ENCODE data around the gene CLCN1. TPM values are rescaled to one million over a fixed set of nuclear protein-coding genes. Genes with fewer than 3 reads are reported as not detected.

CLCN1 gene
- total RNA-seq, 1 donor from 2014 or later: not detected

DNA sequence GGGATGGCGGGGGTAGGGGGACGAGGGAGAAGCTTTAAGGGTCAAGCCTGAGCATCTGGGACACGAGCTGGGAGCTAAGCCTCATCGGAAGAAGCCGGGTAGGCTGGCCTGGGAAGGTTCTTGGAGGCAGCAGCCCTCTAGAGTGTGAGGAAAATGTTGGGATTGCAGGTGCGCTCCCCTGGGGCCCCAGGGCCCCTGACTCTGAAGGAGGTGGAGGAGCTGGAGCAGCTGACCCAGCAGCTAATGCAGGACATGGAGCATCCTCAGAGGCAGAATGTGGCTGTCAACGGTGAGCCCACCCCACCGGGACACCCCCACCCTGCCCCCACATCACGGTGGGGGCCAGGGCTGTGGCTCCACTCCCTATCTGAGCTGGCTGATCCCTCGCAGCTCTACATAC is 72.1 kb downstream of the CLCN1 start:
- Histone ChIP-seq H2AFZ (replicated peaks) (no peak overlapping the region), H3K79me2 (ENCODE audit: low read depth) (peaks cover 28% of the 10 kb centered on the region), H3K9me3 (ENCODE audit: low read depth) (no peaks in the 10 kb centered on the region), H3K36me3 (no peaks in the 10 kb centered on the region), H3K9ac (no peak overlapping the region), H4K20me1 (ENCODE audit: low read depth) (peaks cover 52% of the 10 kb centered on the region), H3K27me3 (no peaks in the 10 kb centered on the region), H3K4me2 (no peak overlapping the region), H3K4me3 (no peak overlapping the region), H3K27ac (no peak overlapping the region), H3F3A (ENCODE audit: low read depth) (no peaks in the 10 kb centered on the region), H3K4me1 (no peaks in the 10 kb centered on the region)
- H3K4me1 Mint-ChIP-seq: peaks cover 1% of the 10 kb centered on the region
- H3K4me3 Mint-ChIP-seq: no peak overlapping the region
- H3K36me3 Mint-ChIP-seq: peaks cover 19% of the 10 kb centered on the region
- no peak for DNase-seq (ENCODE audit: low spot score)
- H3K9me3 Mint-ChIP-seq: no peaks in the 10 kb centered on the region
- no peak overlapping the region for H3K27ac Mint-ChIP-seq
- no peaks in the 10 kb centered on the region for H3K27me3 Mint-ChIP-seq (ENCODE audit: insufficient read depth, low read depth)
- TF ChIP-seq EZH2phosphoT487 (IDR thresholded peaks at IDR 0.05) (no peak), EZH2 (IDR thresholded peaks at IDR 0.05) (no peak)
- TF ChIP-seq, protein P1, sequence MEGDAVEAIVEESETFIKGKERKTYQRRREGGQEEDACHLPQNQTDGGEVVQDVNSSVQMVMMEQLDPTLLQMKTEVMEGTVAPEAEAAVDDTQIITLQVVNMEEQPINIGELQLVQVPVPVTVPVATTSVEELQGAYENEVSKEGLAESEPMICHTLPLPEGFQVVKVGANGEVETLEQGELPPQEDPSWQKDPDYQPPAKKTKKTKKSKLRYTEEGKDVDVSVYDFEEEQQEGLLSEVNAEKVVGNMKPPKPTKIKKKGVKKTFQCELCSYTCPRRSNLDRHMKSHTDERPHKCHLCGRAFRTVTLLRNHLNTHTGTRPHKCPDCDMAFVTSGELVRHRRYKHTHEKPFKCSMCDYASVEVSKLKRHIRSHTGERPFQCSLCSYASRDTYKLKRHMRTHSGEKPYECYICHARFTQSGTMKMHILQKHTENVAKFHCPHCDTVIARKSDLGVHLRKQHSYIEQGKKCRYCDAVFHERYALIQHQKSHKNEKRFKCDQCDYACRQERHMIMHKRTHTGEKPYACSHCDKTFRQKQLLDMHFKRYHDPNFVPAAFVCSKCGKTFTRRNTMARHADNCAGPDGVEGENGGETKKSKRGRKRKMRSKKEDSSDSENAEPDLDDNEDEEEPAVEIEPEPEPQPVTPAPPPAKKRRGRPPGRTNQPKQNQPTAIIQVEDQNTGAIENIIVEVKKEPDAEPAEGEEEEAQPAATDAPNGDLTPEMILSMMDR (IDR thresholded peaks at IDR 0.05): no peak

DNA sequence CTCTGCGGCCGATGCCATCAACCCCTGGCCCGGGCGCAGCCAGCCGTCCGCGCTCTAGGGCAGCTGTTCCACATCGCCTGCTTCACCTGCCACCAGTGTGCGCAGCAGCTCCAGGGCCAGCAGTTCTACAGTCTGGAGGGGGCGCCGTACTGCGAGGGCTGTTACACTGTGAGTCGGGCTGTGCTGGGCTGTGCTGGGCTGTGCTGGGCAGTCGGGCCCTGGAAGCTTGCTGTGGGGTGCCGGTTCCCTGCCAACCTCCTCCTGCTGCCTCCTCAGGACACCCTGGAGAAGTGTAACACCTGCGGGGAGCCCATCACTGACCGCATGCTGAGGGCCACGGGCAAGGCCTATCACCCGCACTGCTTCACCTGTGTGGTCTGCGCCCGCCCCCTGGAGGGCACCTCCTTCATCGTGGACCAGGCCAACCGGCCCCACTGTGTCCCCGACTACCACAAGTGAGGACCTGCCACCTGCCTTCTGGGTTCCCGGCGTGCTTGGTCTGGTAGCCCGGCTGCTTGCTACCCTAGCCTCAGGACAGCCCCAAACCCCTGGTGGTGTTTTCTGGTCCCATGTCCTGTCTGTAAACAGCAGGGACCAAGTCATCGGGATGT is 72.7 kb downstream of the CLCN1 start:
- DNase-seq (ENCODE audit: low spot score): no peak
- peaks cover 21% of the 10 kb centered on the region for H3K36me3 Mint-ChIP-seq
- no peak overlapping the region for H3K4me2 ChIP-seq

DNA sequence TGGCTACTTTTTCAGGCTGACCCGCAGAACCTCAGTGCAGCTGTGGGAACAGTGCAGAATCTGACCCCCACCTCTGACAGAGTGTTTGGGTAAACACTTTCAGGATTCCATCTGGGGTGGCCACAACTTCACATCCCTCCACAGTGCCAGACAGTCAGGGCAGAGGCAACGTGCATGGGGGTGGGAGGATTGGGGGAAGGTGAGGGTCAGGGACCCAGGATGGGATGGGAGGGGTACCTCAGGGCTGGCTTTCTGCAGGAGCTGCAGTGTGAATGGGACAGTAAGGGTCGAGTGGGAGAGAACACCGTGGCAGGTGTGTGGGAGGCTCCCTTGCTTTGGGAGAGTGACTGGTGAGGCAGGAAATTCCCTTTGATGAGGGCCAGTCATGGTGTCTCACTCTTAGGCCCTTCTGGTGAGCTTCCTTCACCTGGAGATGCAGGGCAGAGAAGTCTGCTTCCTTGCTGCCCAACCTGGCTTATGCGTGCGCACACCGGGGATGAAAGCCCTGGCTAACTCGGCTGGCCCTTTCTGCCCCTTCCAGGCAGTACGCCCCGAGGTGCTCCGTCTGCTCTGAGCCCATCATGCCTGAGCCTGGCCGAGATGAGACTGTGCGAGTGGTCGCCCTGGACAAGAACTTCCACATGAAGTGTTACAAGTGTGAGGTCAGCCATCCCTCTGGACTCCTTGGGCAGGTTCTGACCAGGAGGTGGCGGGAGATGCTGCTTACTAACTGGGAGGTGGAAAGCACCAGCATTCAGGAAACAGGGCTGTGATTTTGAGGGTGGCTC is 73.6 kb downstream of the CLCN1 start:
- peaks cover 25% of the 10 kb centered on the region for H3K36me3 Mint-ChIP-seq
- H3K36me3 ChIP-seq: no peaks in the 10 kb centered on the region
- TF ChIP-seq, protein P1 (IDR thresholded peaks at IDR 0.05): no peak
- no peak for TF ChIP-seq EZH2 (IDR thresholded peaks at IDR 0.05)
- no peak for TF ChIP-seq EZH2phosphoT487 (IDR thresholded peaks at IDR 0.05)

More for the DNA sequence above, 72.7 kb downstream of the CLCN1 start:
- Mint-ChIP-seq H3K9me3 (no peaks in the 10 kb centered on the region), H3K4me3 (no peak overlapping the region), H3K27ac (no peak overlapping the region), H3K4me1 (no peaks in the 10 kb centered on the region), H3K27me3 (ENCODE audit: insufficient read depth, low read depth) (peaks cover 2% of the 10 kb centered on the region)
- H3K27ac ChIP-seq: no peak overlapping the region
- no peaks in the 10 kb centered on the region for H3K36me3 ChIP-seq
- TF ChIP-seq EZH2 (IDR thresholded peaks at IDR 0.05) (no peak), EZH2phosphoT487 (IDR thresholded peaks at IDR 0.05) (no peak)
- TF ChIP-seq, protein P1 (IDR thresholded peaks at IDR 0.05): no peak
- H3K4me3 ChIP-seq: no peak overlapping the region
- no peaks in the 10 kb centered on the region for H3K4me1 ChIP-seq
- H3K27me3 ChIP-seq: no peaks in the 10 kb centered on the region
- no peaks in the 10 kb centered on the region for H3F3A ChIP-seq (ENCODE audit: low read depth)
- H2AFZ ChIP-seq (replicated peaks): no peak overlapping the region
- peaks cover 22% of the 10 kb centered on the region for H3K79me2 ChIP-seq (ENCODE audit: low read depth)
- H3K9me3 ChIP-seq (ENCODE audit: low read depth): no peaks in the 10 kb centered on the region
- peaks cover 47% of the 10 kb centered on the region for H4K20me1 ChIP-seq (ENCODE audit: low read depth)
- H3K9ac ChIP-seq: no peak overlapping the region

More for the DNA sequence above, 73.6 kb downstream of the CLCN1 start:
- no peak overlapping the region for H3K4me3 ChIP-seq
- H4K20me1 ChIP-seq (ENCODE audit: low read depth): peaks cover 39% of the 10 kb centered on the region
- no peak overlapping the region for H3K9ac ChIP-seq
- peaks cover 13% of the 10 kb centered on the region for H3K79me2 ChIP-seq (ENCODE audit: low read depth)
- H2AFZ ChIP-seq (replicated peaks): no peak overlapping the region
- no peak overlapping the region for H3K27ac Mint-ChIP-seq
- H3K27ac ChIP-seq: no peak overlapping the region
- DNase-seq (ENCODE audit: low spot score): no peak
- H3K4me1 ChIP-seq: no peaks in the 10 kb centered on the region
- H3K27me3 ChIP-seq: no peaks in the 10 kb centered on the region
- H3F3A ChIP-seq (ENCODE audit: low read depth): no peaks in the 10 kb centered on the region
- H3K4me2 ChIP-seq: no peak overlapping the region
- no peaks in the 10 kb centered on the region for H3K9me3 Mint-ChIP-seq
- no peaks in the 10 kb centered on the region for H3K4me1 Mint-ChIP-seq
- H3K4me3 Mint-ChIP-seq: no peak overlapping the region
- peaks cover 5% of the 10 kb centered on the region for H3K27me3 Mint-ChIP-seq (ENCODE audit: insufficient read depth, low read depth)
- H3K9me3 ChIP-seq (ENCODE audit: low read depth): no peaks in the 10 kb centered on the region
